IMR-90 (cell line): ENCODE data around the gene VCP. TPM values are rescaled to one million over a fixed set of nuclear protein-coding genes. Genes with fewer than 3 reads are reported as not detected.

Source experiments
- ATAC-seq: fragments of 200-7000 bp; cut with Tn5 transposase; 2 replicates; pipeline ENCODE4 v1.9.1; 2020; ENCODE audit warnings: low read depth, mild to moderate bottlenecking, moderate library complexity
- BruUV-seq: library from RNA; stranded (reverse); fragments of 400-500 nt; replicated peaks from 2 replicates; lab custom pipeline; 2021; lab: Mats Ljungman, UMichigan
- CTCF ChIA-PET: fragments of 300-600 bp; formaldehyde crosslinking; extraction: SDS; loops from one replicate; lab custom pipeline; 2021; ENCODE audit warnings: antibody characterized with exemption; lab: Yijun Ruan, JAX
- POLR2A ChIA-PET: fragments of 300-600 bp; sonication (Branson Sonifier 250); formaldehyde crosslinking; loops from one replicate; lab custom pipeline; 2022; ENCODE audit warnings: antibody characterized with exemption; ENCODE audit not compliant: unreplicated experiment; lab: Charles Lee
- DNase-seq: peaks from one replicate; pipeline ENCODE4 v3.0.0; 2013
- H2AFZ ChIP-seq: replicated peaks from 2 replicates; pipeline ENCODE3; 2013; ENCODE audit warnings: low read length, mild to moderate bottlenecking; ENCODE audit not compliant: poor library complexity
- H2AK5ac ChIP-seq: 2 replicates; pipeline ENCODE4 v1.6.1; 2013; ENCODE audit warnings: low read depth, low read length, inconsistent platforms
- H2AK9ac ChIP-seq: replicated peaks from 2 replicates; pipeline ENCODE3; 2013; ENCODE audit warnings: mild to moderate bottlenecking, low read depth, low read length, moderate library complexity; ENCODE audit not compliant: poor library complexity
- H2BK120ac ChIP-seq: 2 replicates; pipeline ENCODE4 v1.6.1; 2013; ENCODE audit warnings: low read depth, low read length, inconsistent platforms
- H2BK15ac ChIP-seq: 3 replicates; pipeline ENCODE4 v1.6.1; 2013; ENCODE audit warnings: low read depth, low read length, inconsistent platforms
- H2BK20ac ChIP-seq: 2 replicates; pipeline ENCODE4 v1.6.1; 2013; ENCODE audit warnings: low read depth, mild to moderate bottlenecking, inconsistent platforms, low read length, moderate library complexity
- H2BK5ac ChIP-seq: 2 replicates; pipeline ENCODE4 v1.6.1; 2013; ENCODE audit warnings: mild to moderate bottlenecking, low read depth, low read length, inconsistent platforms; ENCODE audit not compliant: poor library complexity, severe bottlenecking
- H3K14ac ChIP-seq: replicated peaks from 2 replicates; pipeline ENCODE4 v1.6.1; 2013; ENCODE audit warnings: low read depth, low read length, inconsistent platforms
- H3K18ac ChIP-seq: 2 replicates; pipeline ENCODE4 v1.6.1; 2013; ENCODE audit warnings: low read depth, low read length, control low read depth
- H3K23ac ChIP-seq: 2 replicates; pipeline ENCODE4 v1.6.1; 2013; ENCODE audit warnings: low read depth, low read length, inconsistent platforms
- H3K27ac ChIP-seq: 2 replicates; pipeline ENCODE4 v1.5.1; 2013; ENCODE audit warnings: mild to moderate bottlenecking, control low read depth, low read length; ENCODE audit not compliant: insufficient read depth
- H3K27me3 ChIP-seq: 2 replicates; pipeline ENCODE4 v1.6.1; 2013; ENCODE audit warnings: low read length; ENCODE audit not compliant: control insufficient read depth, insufficient read depth
- H3K36me3 ChIP-seq: 2 replicates; pipeline ENCODE4 v1.6.1; 2013; ENCODE audit warnings: low read length, mixed read lengths; ENCODE audit not compliant: control insufficient read depth, insufficient read depth
- H3K4ac ChIP-seq: 2 replicates; pipeline ENCODE4 v1.6.1; 2013; ENCODE audit warnings: low read depth, low read length, inconsistent platforms
- H3K4me1 ChIP-seq: 2 replicates; pipeline ENCODE4 v1.6.1; 2013; ENCODE audit warnings: low read length, mixed read lengths; ENCODE audit not compliant: control insufficient read depth, insufficient read depth
- H3K4me2 ChIP-seq: 2 replicates; pipeline ENCODE4 v1.6.1; 2013; ENCODE audit warnings: low read depth, mild to moderate bottlenecking, control low read depth, low read length, moderate library complexity
- H3K4me3 ChIP-seq: 2 replicates; pipeline ENCODE4 v1.5.1; 2013; ENCODE audit warnings: low read depth, mild to moderate bottlenecking, control low read depth, low read length, moderate library complexity; ENCODE audit not compliant: insufficient read depth
- H3K56ac ChIP-seq: 2 replicates; pipeline ENCODE4 v1.6.1; 2013; ENCODE audit warnings: low read length, inconsistent platforms; ENCODE audit not compliant: insufficient read depth; ENCODE audit errors: extremely low read depth
- H3K79me1 ChIP-seq, 2 experiments: 2 replicates each; pipeline ENCODE4 v1.6.1; 2013; ENCODE audit warnings: low read length in 2 of 2, inconsistent platforms in 1 of 2, low read depth in 1 of 2
- H3K9ac ChIP-seq: 2 replicates; pipeline ENCODE4 v1.6.1; 2013; ENCODE audit warnings: low read depth, low read length, control low read depth
- H3K9me1 ChIP-seq: 2 replicates; pipeline ENCODE4 v1.6.1; 2013; ENCODE audit warnings: low read length, inconsistent platforms; ENCODE audit not compliant: insufficient read depth
- H3K9me3 ChIP-seq: 2 replicates; pipeline ENCODE4 v1.6.1; 2013; ENCODE audit warnings: low read length; ENCODE audit not compliant: control insufficient read depth, insufficient read depth
- H4K20me1 ChIP-seq: 2 replicates; pipeline ENCODE4 v1.6.1; 2013; ENCODE audit warnings: low read length, inconsistent platforms; ENCODE audit not compliant: insufficient read depth
- H4K5ac ChIP-seq: 2 replicates; pipeline ENCODE4 v1.6.1; 2013; ENCODE audit warnings: mild to moderate bottlenecking, low read depth, low read length, control low read depth
- H4K8ac ChIP-seq, 2 experiments: 2 replicates each; pipeline ENCODE4 v1.6.1; 2013; ENCODE audit warnings: low read depth in 2 of 2, low read length in 2 of 2, control low read depth in 1 of 2, inconsistent platforms in 1 of 2
- H4K91ac ChIP-seq: 2 replicates; pipeline ENCODE4 v1.6.1; 2013; ENCODE audit warnings: low read depth, low read length, inconsistent platforms; ENCODE audit not compliant: insufficient read depth
- MAFK ChIP-seq: IDR thresholded peaks from 2 replicates; pipeline ENCODE4 v1.6.1; 2012; ENCODE audit warnings: low read depth, low read length, improper control_type of control experiment
- MXI1 ChIP-seq: IDR thresholded peaks from 2 replicates; pipeline ENCODE4 v1.6.1; 2012; ENCODE audit warnings: low read depth, mild to moderate bottlenecking, low read length, moderate library complexity, borderline replicate concordance
- RAD21 ChIP-seq: IDR thresholded peaks from 2 replicates; pipeline ENCODE4 v1.6.1; 2012; ENCODE audit warnings: low read length, improper control_type of control experiment
- RCOR1 ChIP-seq: IDR thresholded peaks from 2 replicates; pipeline ENCODE4 v1.6.1; 2012; ENCODE audit warnings: mild to moderate bottlenecking, low read length, improper control_type of control experiment; ENCODE audit not compliant: insufficient replicate concordance
- SMC3 ChIP-seq: fragments of 150-350 bp; IDR thresholded peaks from 2 replicates; pipeline ENCODE4 v1.6.1; 2016; ENCODE audit warnings: low read depth, mild to moderate bottlenecking, antibody characterized with exemption, low read length, moderate library complexity
- WGBS, 2 experiments: methylation state at CpG; one replicate each; pipeline versions ENCODE4 v1.1.5 to v1.1.7; 2013; ENCODE audit warnings: missing lambda C conversion rate in 2 of 2; ENCODE audit not compliant: insufficient read length in 1 of 2; ENCODE audit errors: extremely low coverage in 2 of 2; 5-methylcytosine and 5-hydroxymethylcytosine counted together
- dilution Hi-C: fragments of 300-500 bp; cut with HindIII; formaldehyde crosslinking; loops from one replicate; pipeline ENCODE4 v1.14.3; 2018; ENCODE audit warnings: low sequenced_read_pairs; ENCODE audit not compliant: unreplicated experiment
- in situ Hi-C: fragments of 300-500 bp; cut with MboI; formaldehyde crosslinking; loops from 3 replicates; pipeline ENCODE4 v1.14.3; 2019; ENCODE audit warnings: low sequenced_read_pairs, inconsistent platforms, mixed read lengths
- intact Hi-C: fragments of 100-400 bp; cut with micrococcal nuclease; formaldehyde crosslinking; loops from 2 replicates; pipeline ENCODE4 v1.10.0; 2022
- polyA plus RNA-seq, 3 experiments: library from polyadenylated mRNA; depleted of rRNA; stranded (reverse); fragments of >200 nt; gene quantifications; 2 replicates each; pipeline ENCODE4 v1.2.3, GENCODE V29; 2012; ENCODE audit warnings: low replicate concordance in 1 of 3
- total RNA-seq: library from RNA; depleted of rRNA; stranded (reverse); fragments of >200 nt; gene quantifications from 2 replicates; pipeline ENCODE4 v1.2.3, GENCODE V29; 2012
- TF ChIP-seq, protein P1 (sequence below): fragments of 150-350 bp; IDR thresholded peaks from 2 replicates; pipeline ENCODE4 v1.6.1; 2017; ENCODE audit warnings: mild to moderate bottlenecking, antibody characterized with exemption, low read length, low read depth
- TF ChIP-seq, protein P2 (sequence below): fragments of 150-350 bp; IDR thresholded peaks from 2 replicates; pipeline ENCODE4 v1.6.1; 2016; ENCODE audit warnings: low read depth, mild to moderate bottlenecking, low read length, moderate library complexity, borderline replicate concordance

Gene VCP
- total and polyA plus RNA-seq, 2 of the 4 experiments (the other 2 are of a cell fraction): 292 to 516 TPM

- intact Hi-C loops: no loop called here
- Histone ChIP-seq H3K79me1 (peaks cover 51 to 54% of the 10 kb centered on the region in 2 experiments), H3K18ac (no peak overlapping the region), H3K27me3 (no peaks in the 10 kb centered on the region), H3K36me3 (peaks cover 80% of the 10 kb centered on the region), H2BK20ac (no peak overlapping the region), H3K56ac (no peak overlapping the region), H2BK5ac (no peak overlapping the region), H3K4me3 (no peak overlapping the region), H3K9ac (no peak overlapping the region), H3K4me1 (no peaks in the 10 kb centered on the region), H2BK15ac (no peak overlapping the region), H2AFZ (no peak overlapping the region), H3K23ac (no peak overlapping the region), H4K8ac (no peak overlapping the region), H2AK5ac (no peak overlapping the region), H3K27ac (no peak overlapping the region), H3K9me3 (no peaks in the 10 kb centered on the region), H2AK9ac (no peak overlapping the region), H4K20me1 (peaks cover 16% of the 10 kb centered on the region; the same call in 1 of the 2 replicates), H4K91ac (no peak overlapping the region), H2BK120ac (no peak overlapping the region), H3K14ac (no peak overlapping the region), H3K4me2 (no peak overlapping the region), H3K9me1 (peaks cover 16% of the 10 kb centered on the region), H3K4ac (no peak overlapping the region), H4K5ac (no peak overlapping the region)
- CTCF ChIA-PET: no interaction called here
- POLR2A ChIA-PET: no interaction called here
- DNase-seq (no peak), ATAC-seq (no peak)
- 100% methylated on average over 2 of the region's 10 CpGs; no CpG with 5 or more reads in 1 of the 2 experiments for WGBS, 2 experiments
- dilution Hi-C loops: no loop called here
- no peak for TF ChIP-seq RAD21
- TF ChIP-seq SMC3: no peak
- TF ChIP-seq RCOR1: no peak
- TF ChIP-seq, protein P1, sequence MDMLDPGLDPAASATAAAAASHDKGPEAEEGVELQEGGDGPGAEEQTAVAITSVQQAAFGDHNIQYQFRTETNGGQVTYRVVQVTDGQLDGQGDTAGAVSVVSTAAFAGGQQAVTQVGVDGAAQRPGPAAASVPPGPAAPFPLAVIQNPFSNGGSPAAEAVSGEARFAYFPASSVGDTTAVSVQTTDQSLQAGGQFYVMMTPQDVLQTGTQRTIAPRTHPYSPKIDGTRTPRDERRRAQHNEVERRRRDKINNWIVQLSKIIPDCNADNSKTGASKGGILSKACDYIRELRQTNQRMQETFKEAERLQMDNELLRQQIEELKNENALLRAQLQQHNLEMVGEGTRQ: no peak
- TF ChIP-seq MXI1: no peak
- TF ChIP-seq, protein P2, sequence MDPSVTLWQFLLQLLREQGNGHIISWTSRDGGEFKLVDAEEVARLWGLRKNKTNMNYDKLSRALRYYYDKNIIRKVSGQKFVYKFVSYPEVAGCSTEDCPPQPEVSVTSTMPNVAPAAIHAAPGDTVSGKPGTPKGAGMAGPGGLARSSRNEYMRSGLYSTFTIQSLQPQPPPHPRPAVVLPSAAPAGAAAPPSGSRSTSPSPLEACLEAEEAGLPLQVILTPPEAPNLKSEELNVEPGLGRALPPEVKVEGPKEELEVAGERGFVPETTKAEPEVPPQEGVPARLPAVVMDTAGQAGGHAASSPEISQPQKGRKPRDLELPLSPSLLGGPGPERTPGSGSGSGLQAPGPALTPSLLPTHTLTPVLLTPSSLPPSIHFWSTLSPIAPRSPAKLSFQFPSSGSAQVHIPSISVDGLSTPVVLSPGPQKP: no peak
- TF ChIP-seq MAFK: no peak
- in situ Hi-C loops: no loop called here
- no TSS peak for BruUV-seq
These were observed 13.0 kb downstream of the VCP start for GRCh38 chr9:35059438-35059837.
